Measurements from ENCODE around the gene IL17RA.

IL17RA gene

DNA sequence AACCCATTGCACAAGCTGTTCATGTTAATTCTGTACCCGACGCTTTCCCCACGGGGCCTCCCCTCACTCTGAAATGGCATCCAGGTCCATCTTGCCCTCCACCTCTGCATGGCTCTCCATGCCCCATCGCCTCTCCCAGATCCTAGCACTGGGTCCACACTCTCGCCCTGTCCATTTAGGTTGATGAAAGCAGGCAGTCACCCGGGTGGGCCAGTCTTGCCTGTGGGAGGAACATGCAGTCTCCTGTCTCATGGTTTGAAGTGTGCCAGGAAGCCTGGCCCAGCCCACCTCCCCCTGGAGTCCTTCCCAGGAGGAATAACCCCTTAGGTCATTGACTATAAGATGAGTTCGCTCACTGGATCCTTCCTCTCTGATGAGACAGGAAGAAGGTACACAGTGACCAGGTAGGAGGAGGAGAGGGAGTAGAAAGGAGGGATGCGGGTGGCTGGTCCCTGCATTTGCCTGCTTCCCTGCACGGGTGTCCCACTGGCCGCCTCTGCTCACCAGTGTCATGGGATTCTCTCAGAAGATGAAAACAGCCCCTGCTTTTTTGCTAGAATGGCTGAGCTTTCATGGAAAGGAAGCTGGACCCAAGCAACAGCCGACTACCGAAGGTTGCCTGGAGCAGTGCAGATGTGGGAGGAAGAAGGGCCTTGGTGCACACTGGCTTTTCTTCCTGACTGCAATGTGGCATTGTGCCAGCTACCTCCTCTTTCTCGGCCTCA is 29.5 kb downstream of the IL17RA start:
- Histone ChIP-seq H3K27ac (ENCODE audit: low read length) (no peak overlapping the region), H3K27me3 (ENCODE audit: control insufficient read depth, insufficient read depth, low read length) (no peaks in the 10 kb centered on the region), H3K9me3 (ENCODE audit: control insufficient read depth, insufficient read depth, low read length) (no peaks in the 10 kb centered on the region), H3K4me3 (ENCODE audit: low read length) (no peak overlapping the region), H3K4me1 (ENCODE audit: control insufficient read depth, insufficient read depth, low read length) (peaks cover 1% of the 10 kb centered on the region; the same call in 1 of the 2 replicates), H3K36me3 (ENCODE audit: control insufficient read depth, insufficient read depth, low read length) (no peaks in the 10 kb centered on the region; the same call in 1 of the 2 replicates)
- DNase-seq (ENCODE audit: low read depth, low spot score), result no peak
- WGBS (ENCODE audit: insufficient coverage, insufficient read length), result no CpG with 5 or more reads among the region's 13 CpGs

- no peak for DNase-seq (ENCODE audit: low read depth, low spot score)
- no peaks in the 10 kb centered on the region for H3K27me3 ChIP-seq (ENCODE audit: control insufficient read depth, insufficient read depth, low read length)
- H3K4me1 ChIP-seq (ENCODE audit: control insufficient read depth, insufficient read depth, low read length), result peaks cover 4% of the 10 kb centered on the region; the same call in 1 of the 2 replicates
- no peaks in the 10 kb centered on the region for H3K9me3 ChIP-seq (ENCODE audit: control insufficient read depth, insufficient read depth, low read length)
- H3K4me3 ChIP-seq (ENCODE audit: low read length), result no peak overlapping the region
- H3K27ac ChIP-seq (ENCODE audit: low read length), result no peak overlapping the region
- WGBS (ENCODE audit: insufficient coverage, insufficient read length), result no CpG with 5 or more reads among the region's 9 CpGs
- no peaks in the 10 kb centered on the region for H3K36me3 ChIP-seq (ENCODE audit: control insufficient read depth, insufficient read depth, low read length)
These were observed 30.1 kb downstream of the IL17RA start for GRCh38 chr22:17114898-17115235.

- Histone ChIP-seq H3K4me3 (ENCODE audit: low read length) (no peak overlapping the region), H3K27ac (ENCODE audit: low read length) (no peak overlapping the region), H3K9me3 (ENCODE audit: control insufficient read depth, insufficient read depth, low read length) (no peaks in the 10 kb centered on the region), H3K4me1 (ENCODE audit: control insufficient read depth, insufficient read depth, low read length) (peaks cover 6% of the 10 kb centered on the region; the same call in 1 of the 2 replicates), H3K27me3 (ENCODE audit: control insufficient read depth, insufficient read depth, low read length) (no peaks in the 10 kb centered on the region), H3K36me3 (ENCODE audit: control insufficient read depth, insufficient read depth, low read length) (no peaks in the 10 kb centered on the region)
- no CpG with 5 or more reads among the region's 4 CpGs for WGBS (ENCODE audit: insufficient coverage, insufficient read length)
- DNase-seq (ENCODE audit: low read depth, low spot score), result no peak
These were observed 30.4 kb downstream of the IL17RA start for GRCh38 chr22:17115236-17115635.

GRCh38 chr22:17115945-17116565 is 31.3 kb downstream of the IL17RA start:
- H3K9me3 ChIP-seq (ENCODE audit: control insufficient read depth, insufficient read depth, low read length), result no peaks in the 10 kb centered on the region
- DNase-seq (ENCODE audit: low read depth, low spot score), result no peak
- no peak overlapping the region for H3K27ac ChIP-seq (ENCODE audit: low read length)
- H3K4me1 ChIP-seq (ENCODE audit: control insufficient read depth, insufficient read depth, low read length), result peaks cover 6% of the 10 kb centered on the region; the same call in 1 of the 2 replicates
- no peak overlapping the region for H3K4me3 ChIP-seq (ENCODE audit: low read length)
- no CpG with 5 or more reads among the region's 5 CpGs for WGBS (ENCODE audit: insufficient coverage, insufficient read length)
- H3K27me3 ChIP-seq (ENCODE audit: control insufficient read depth, insufficient read depth, low read length), result no peaks in the 10 kb centered on the region
- no peaks in the 10 kb centered on the region for H3K36me3 ChIP-seq (ENCODE audit: control insufficient read depth, insufficient read depth, low read length)

DNA sequence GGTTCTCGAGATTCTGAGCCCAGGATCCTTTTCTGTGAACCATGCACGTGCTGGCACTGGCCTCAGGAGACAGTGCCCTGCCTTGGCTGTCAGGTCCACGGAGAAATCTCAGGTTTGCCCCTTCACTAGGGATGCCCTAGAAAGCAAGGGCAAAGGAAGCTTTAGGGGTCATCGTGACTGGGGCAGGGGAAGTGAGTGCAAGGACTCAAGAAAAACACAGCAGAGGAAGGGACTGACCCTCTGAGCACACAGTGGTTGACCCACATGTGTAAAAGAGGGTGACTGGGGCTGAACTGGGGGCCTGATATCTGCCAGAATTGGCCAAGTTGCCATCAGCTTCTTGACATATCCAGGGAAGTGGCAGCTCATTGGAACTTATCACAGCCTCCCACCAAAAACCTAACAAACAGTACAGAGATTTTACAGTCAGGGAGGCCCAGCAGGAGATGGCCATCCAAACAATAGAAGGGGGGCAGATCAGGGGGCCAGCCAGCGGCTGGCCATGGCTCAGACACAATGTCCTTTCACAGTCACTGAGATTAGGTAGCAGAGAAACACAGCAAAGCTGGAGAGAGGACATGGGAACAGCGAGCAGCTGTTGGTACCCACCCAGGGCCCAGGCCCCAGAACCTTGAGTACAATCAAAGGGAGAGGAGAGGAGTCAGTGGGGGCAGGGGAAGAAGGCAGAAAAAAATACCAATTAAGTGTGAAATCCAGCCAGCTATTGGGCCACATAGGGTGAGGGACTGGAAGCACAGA is 32.0 kb downstream of the IL17RA start:
- Histone ChIP-seq H3K4me3 (ENCODE audit: low read length) (no peak overlapping the region), H3K27ac (ENCODE audit: low read length) (no peak overlapping the region), H3K36me3 (ENCODE audit: control insufficient read depth, insufficient read depth, low read length) (no peaks in the 10 kb centered on the region), H3K27me3 (ENCODE audit: control insufficient read depth, insufficient read depth, low read length) (no peaks in the 10 kb centered on the region), H3K9me3 (ENCODE audit: control insufficient read depth, insufficient read depth, low read length) (no peaks in the 10 kb centered on the region), H3K4me1 (ENCODE audit: control insufficient read depth, insufficient read depth, low read length) (peaks cover 6% of the 10 kb centered on the region; the same call in 1 of the 2 replicates)
- DNase-seq (ENCODE audit: low read depth, low spot score), result no peak
- no CpG with 5 or more reads among the region's 6 CpGs for WGBS (ENCODE audit: insufficient coverage, insufficient read length)

DNA sequence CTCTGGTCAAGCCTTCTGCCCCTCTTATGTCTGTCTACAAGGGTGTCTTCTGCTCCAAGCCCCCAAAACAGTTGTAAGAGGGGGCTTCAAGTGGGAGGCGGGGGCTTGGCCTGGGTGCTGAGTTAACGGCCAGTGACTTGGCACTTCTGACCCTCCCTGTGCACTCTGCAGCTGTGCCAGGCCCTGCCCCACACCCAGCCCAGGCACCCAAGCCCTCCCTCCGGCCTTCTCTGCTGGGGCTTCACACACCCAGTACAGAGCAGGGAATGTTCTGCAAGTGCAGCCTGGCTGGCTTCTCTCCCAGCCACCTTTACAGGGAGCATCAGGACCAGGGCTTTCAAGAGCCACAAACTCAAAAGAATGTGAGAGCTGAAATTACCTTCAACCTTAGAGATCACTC is 32.6 kb downstream of the IL17RA start:
- no peak for DNase-seq (ENCODE audit: low read depth, low spot score)
- no CpG with 5 or more reads among the region's 3 CpGs for WGBS (ENCODE audit: insufficient coverage, insufficient read length)
- Histone ChIP-seq H3K27me3 (ENCODE audit: control insufficient read depth, insufficient read depth, low read length) (no peaks in the 10 kb centered on the region), H3K4me1 (ENCODE audit: control insufficient read depth, insufficient read depth, low read length) (peaks cover 7% of the 10 kb centered on the region), H3K4me3 (ENCODE audit: low read length) (no peak overlapping the region), H3K36me3 (ENCODE audit: control insufficient read depth, insufficient read depth, low read length) (no peaks in the 10 kb centered on the region), H3K9me3 (ENCODE audit: control insufficient read depth, insufficient read depth, low read length) (no peaks in the 10 kb centered on the region), H3K27ac (ENCODE audit: low read length) (no peak overlapping the region)

- DNase-seq (ENCODE audit: low read depth, low spot score), result no peak
- WGBS (ENCODE audit: insufficient coverage, insufficient read length), result no CpG with 5 or more reads among the region's 4 CpGs
- Histone ChIP-seq H3K27ac (ENCODE audit: low read length) (no peak overlapping the region), H3K4me1 (ENCODE audit: control insufficient read depth, insufficient read depth, low read length) (peaks cover 7% of the 10 kb centered on the region), H3K9me3 (ENCODE audit: control insufficient read depth, insufficient read depth, low read length) (no peaks in the 10 kb centered on the region), H3K36me3 (ENCODE audit: control insufficient read depth, insufficient read depth, low read length) (no peaks in the 10 kb centered on the region), H3K27me3 (ENCODE audit: control insufficient read depth, insufficient read depth, low read length) (no peaks in the 10 kb centered on the region), H3K4me3 (ENCODE audit: low read length) (no peak overlapping the region)
These were observed 33.1 kb downstream of the IL17RA start for GRCh38 chr22:17117890-17118289.

DNA sequence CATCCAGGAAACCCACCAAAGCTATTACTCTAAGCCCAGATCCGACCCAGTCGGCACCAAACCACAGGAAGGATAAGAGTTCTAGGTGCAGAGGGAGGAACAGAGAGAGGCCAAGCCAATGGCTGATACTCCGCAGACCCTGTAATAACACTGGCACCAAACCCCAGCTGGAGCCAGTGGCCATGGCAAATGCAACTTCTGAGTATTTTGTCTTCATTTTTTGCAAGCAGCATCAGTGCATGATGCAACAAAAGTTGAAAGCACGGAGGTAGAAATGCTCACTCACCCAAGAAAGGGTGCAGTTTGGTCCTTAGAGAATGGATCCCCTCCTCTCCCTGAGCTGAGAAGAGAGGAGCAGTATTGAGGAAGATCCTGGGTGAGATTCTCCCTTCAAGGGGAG is 33.5 kb downstream of the IL17RA start:
- Histone ChIP-seq H3K27ac (ENCODE audit: low read length) (no peak overlapping the region), H3K4me3 (ENCODE audit: low read length) (no peak overlapping the region), H3K36me3 (ENCODE audit: control insufficient read depth, insufficient read depth, low read length) (no peaks in the 10 kb centered on the region), H3K9me3 (ENCODE audit: control insufficient read depth, insufficient read depth, low read length) (no peaks in the 10 kb centered on the region), H3K4me1 (ENCODE audit: control insufficient read depth, insufficient read depth, low read length) (peaks cover 7% of the 10 kb centered on the region), H3K27me3 (ENCODE audit: control insufficient read depth, insufficient read depth, low read length) (no peaks in the 10 kb centered on the region)
- WGBS (ENCODE audit: insufficient coverage, insufficient read length), result no CpG with 5 or more reads among the region's 4 CpGs
- DNase-seq (ENCODE audit: low read depth, low spot score), result no peak

DNA sequence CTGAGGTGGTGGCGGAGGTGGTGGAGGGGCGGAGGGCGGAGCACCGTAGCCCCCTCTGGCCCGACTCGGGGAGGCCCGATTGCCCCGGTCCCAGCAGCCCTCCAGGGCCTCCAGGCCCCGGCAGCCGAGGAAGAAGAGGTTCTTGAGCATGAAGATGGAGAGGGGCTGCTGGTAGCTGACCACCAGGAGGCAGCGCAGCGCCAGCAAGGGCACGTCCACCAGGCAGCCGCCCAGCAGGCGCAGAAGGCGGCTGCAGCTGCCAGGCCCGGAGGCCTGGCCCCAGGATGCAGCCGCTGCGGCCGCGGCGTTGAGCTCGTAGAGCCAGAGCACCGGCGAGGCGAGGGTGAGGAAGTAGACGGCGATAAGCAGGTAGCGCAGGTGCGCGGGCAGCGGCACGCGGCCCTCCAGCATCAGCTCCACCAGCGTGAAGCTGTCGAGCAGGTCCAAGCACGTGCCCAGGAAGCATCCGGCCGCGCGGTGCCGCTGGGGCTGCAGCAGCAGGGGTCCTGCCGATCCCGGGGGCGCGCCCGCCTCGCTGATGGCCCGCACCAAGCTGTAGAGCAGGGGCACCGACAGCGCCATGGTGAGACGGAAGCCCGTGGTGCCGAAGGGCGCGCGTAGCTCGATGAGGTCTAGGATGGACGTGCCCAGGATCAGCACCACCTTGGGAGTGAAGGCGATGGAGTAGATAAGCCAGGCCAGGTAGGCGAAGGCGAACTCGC is 34.8 kb downstream of the IL17RA start:
- H3K27me3 ChIP-seq (ENCODE audit: control insufficient read depth, insufficient read depth, low read length), result no peaks in the 10 kb centered on the region
- peaks cover 7% of the 10 kb centered on the region for H3K4me1 ChIP-seq (ENCODE audit: control insufficient read depth, insufficient read depth, low read length)
- H3K36me3 ChIP-seq (ENCODE audit: control insufficient read depth, insufficient read depth, low read length), result no peaks in the 10 kb centered on the region
- H3K27ac ChIP-seq (ENCODE audit: low read length), result no peak overlapping the region
- H3K4me3 ChIP-seq (ENCODE audit: low read length), result no peak overlapping the region
- no CpG with 5 or more reads among the region's 63 CpGs for WGBS (ENCODE audit: insufficient coverage, insufficient read length)
- no peaks in the 10 kb centered on the region for H3K9me3 ChIP-seq (ENCODE audit: control insufficient read depth, insufficient read depth, low read length)
- DNase-seq (ENCODE audit: low read depth, low spot score), result peak; percentile 64

GRCh38 chr22:17120281-17120680 is 35.5 kb downstream of the IL17RA start:
- no peak overlapping the region for H3K27ac ChIP-seq (ENCODE audit: low read length)
- DNase-seq (ENCODE audit: low read depth, low spot score), result peak; percentile 75
- peak overlapping the region; percentile 61; the same call in 1 of the 2 replicates for H3K4me3 ChIP-seq (ENCODE audit: low read length)
- no peaks in the 10 kb centered on the region for H3K27me3 ChIP-seq (ENCODE audit: control insufficient read depth, insufficient read depth, low read length)
- H3K4me1 ChIP-seq (ENCODE audit: control insufficient read depth, insufficient read depth, low read length), result peaks cover 7% of the 10 kb centered on the region
- no peaks in the 10 kb centered on the region for H3K9me3 ChIP-seq (ENCODE audit: control insufficient read depth, insufficient read depth, low read length)
- H3K36me3 ChIP-seq (ENCODE audit: control insufficient read depth, insufficient read depth, low read length), result no peaks in the 10 kb centered on the region
- WGBS (ENCODE audit: insufficient coverage, insufficient read length), result no CpG with 5 or more reads among the region's 45 CpGs
